Lower lobe of right lung (tissue), 2 donors: ENCODE measurements around the gene RHBDL3. TPM values are rescaled to one million over a fixed set of nuclear protein-coding genes. Genes with fewer than 3 reads are reported as not detected.

Source experiments
- ATAC-seq, 2 donors: fragments of 200-7000 bp; cut with Tn5 transposase; one replicate each; pipeline ENCODE4 v1.9.1; 2020 to 2022; ENCODE audit warnings: mild to moderate bottlenecking in 2 of 2, moderate library complexity in 2 of 2
- DNase-seq: peaks from one replicate; pipeline ENCODE4 v3.0.0-alpha.2; 2020
- H3K27ac ChIP-seq: fragments of 200-600 bp; one replicate; pipeline ENCODE4 v1.8.0; 2022
- H3K27me3 ChIP-seq: fragments of 200-600 bp; one replicate; pipeline ENCODE4 v1.8.0; 2022; ENCODE audit warnings: low read depth
- H3K36me3 ChIP-seq: fragments of 200-600 bp; one replicate; pipeline ENCODE4 v1.8.0; 2022; ENCODE audit warnings: mild to moderate bottlenecking
- H3K4me1 ChIP-seq: fragments of 200-600 bp; one replicate; pipeline ENCODE4 v1.8.0; 2022
- H3K4me3 ChIP-seq: fragments of 200-600 bp; one replicate; pipeline ENCODE4 v1.8.0; 2022; ENCODE audit warnings: mild to moderate bottlenecking
- H3K9me3 ChIP-seq: fragments of 200-600 bp; one replicate; pipeline ENCODE4 v1.8.0; 2022
- CTCF ChIP-seq: fragments of 200-600 bp; IDR thresholded peaks from one replicate; pipeline ENCODE4 v1.8.0; 2022; ENCODE audit warnings: antibody characterized with exemption, mild to moderate bottlenecking
- intact Hi-C: fragments of 100-400 bp; cut with DNase I; formaldehyde crosslinking; loops from one replicate; pipeline ENCODE4 v1.11.0; 2022
- total RNA-seq: library from RNA; stranded (reverse); fragmentation: NEBNext Ultra II Directional; extraction: Animal tissue kit (Norgen Biotek cat#: 25700); gene quantifications from one replicate; pipeline ENCODE4 v1.2.1, GENCODE V29; 2021
- donor health status: DM: no; HTN: yes; CAD: no; lungs with severe emphysema.

Gene RHBDL3
- total RNA-seq, 1 donor from 2014 or later, result 0.18 TPM

- TF ChIP-seq CTCF, result no peak
- Histone ChIP-seq H3K27me3 (peaks cover 8% of the 10 kb centered on the region), H3K4me1 (no peaks in the 10 kb centered on the region), H3K27ac (no peak overlapping the region), H3K9me3 (no peaks in the 10 kb centered on the region), H3K4me3 (no peak overlapping the region), H3K36me3 (no peaks in the 10 kb centered on the region)
- ATAC-seq (no peak), DNase-seq (no peak)
- intact Hi-C loops, result no loop called here
Observed at GRCh38 chr17:32285746-32286517, 20.3 kb downstream of the RHBDL3 start.

- H3K27ac ChIP-seq, result no peak overlapping the region
- no peaks in the 10 kb centered on the region for H3K36me3 ChIP-seq
- intact Hi-C loops, result no loop called here
- H3K9me3 ChIP-seq, result no peaks in the 10 kb centered on the region
- TF ChIP-seq CTCF, result no peak
- peaks cover 5% of the 10 kb centered on the region for H3K27me3 ChIP-seq
- H3K4me1 ChIP-seq, result no peaks in the 10 kb centered on the region
- ATAC-seq, result no peak
- no peak for DNase-seq
- H3K4me3 ChIP-seq, result no peak overlapping the region
Observed at GRCh38 chr17:32286518-32286900, 20.9 kb downstream of the RHBDL3 start.

- TF ChIP-seq CTCF, result no peak
- intact Hi-C loops, result no loop called here
- H3K27ac ChIP-seq, result no peak overlapping the region
- no peaks in the 10 kb centered on the region for H3K36me3 ChIP-seq
- no peaks in the 10 kb centered on the region for H3K4me1 ChIP-seq
- no peaks in the 10 kb centered on the region for H3K9me3 ChIP-seq
- no peak overlapping the region for H3K4me3 ChIP-seq
- H3K27me3 ChIP-seq, result peaks cover 4% of the 10 kb centered on the region
- DNase-seq, result no peak
- no peak for ATAC-seq
Observed at GRCh38 chr17:32287804-32288511, 22.3 kb downstream of the RHBDL3 start.

GRCh38 chr17:32288615-32289014, 23.0 kb downstream of the RHBDL3 start:
- Histone ChIP-seq H3K9me3 (no peaks in the 10 kb centered on the region), H3K27me3 (peaks cover 4% of the 10 kb centered on the region), H3K36me3 (no peaks in the 10 kb centered on the region), H3K4me1 (no peaks in the 10 kb centered on the region), H3K4me3 (no peak overlapping the region), H3K27ac (no peak overlapping the region)
- no peak for TF ChIP-seq CTCF
- DNase-seq (no peak), ATAC-seq (no peak)
- intact Hi-C loops, result no loop called here

- intact Hi-C loops, result no loop called here
Observed at GRCh38 chr17:32289471-32290070, 23.9 kb downstream of the RHBDL3 start.

More at GRCh38 chr17:32289471-32290070, 23.9 kb downstream of the RHBDL3 start:
- Histone ChIP-seq H3K4me3 (no peak overlapping the region), H3K27ac (no peak overlapping the region), H3K9me3 (no peaks in the 10 kb centered on the region), H3K36me3 (no peaks in the 10 kb centered on the region), H3K27me3 (peaks cover 4% of the 10 kb centered on the region), H3K4me1 (no peaks in the 10 kb centered on the region)
- DNase-seq, result no peak
- ATAC-seq, result no peak
- no peak for TF ChIP-seq CTCF
